ENCODE data around the gene SUSD4.

The SUSD4 gene

DNA sequence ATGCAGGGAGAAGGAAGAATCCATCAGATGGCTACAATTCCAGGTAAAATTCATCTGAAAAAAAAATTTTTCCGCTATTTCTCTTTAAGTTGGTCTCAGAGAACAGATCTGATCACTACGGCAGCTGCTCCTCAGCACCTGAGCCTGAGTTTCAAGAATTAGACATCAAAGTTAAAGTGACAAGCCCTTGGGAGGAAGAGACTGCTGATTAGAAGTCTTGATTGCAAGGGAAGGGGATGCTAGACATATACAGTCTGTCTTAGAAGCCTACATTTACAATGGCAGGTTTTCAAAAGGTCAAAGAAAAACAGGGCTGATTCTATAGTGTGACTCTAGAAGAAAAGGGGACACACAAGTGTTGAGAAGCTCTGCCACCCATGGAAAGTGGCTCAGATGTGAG is 48.3 kb downstream of the SUSD4 start:
- peaks cover 3% of the 10 kb centered on the region; the same call in 1 of the 2 replicates for H3K27me3 ChIP-seq (ENCODE audit: control insufficient read depth, insufficient read depth, low read length)

DNA sequence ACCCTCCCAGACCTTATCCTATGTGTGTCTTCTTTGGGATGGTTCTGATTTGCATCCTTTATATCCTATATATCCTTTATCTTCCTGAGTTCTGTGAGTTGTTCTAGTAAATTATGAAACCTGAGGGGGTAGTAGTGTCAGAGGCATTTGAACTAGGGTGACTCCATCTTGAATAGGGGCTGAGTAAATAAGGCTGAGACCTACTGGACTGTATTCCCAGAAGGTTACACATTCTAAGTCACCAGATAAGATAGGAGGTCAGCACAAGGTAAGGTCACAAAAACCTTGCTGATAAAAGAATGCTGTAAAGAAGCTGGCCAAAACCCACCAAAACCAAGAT is 50.6 kb downstream of the SUSD4 start:
- H3K4me1 ChIP-seq (ENCODE audit: control insufficient read depth, insufficient read depth, low read length), result no peaks in the 10 kb centered on the region
- no peak overlapping the region for H3K27ac ChIP-seq (ENCODE audit: low read depth, low read length)

More for the DNA sequence above, 48.3 kb downstream of the SUSD4 start:
- Histone ChIP-seq H3K27ac (ENCODE audit: low read depth, low read length) (no peak overlapping the region), H3K9ac (ENCODE audit: low read length) (no peak overlapping the region), H3K9me3 (ENCODE audit: control insufficient read depth, insufficient read depth, low read depth, low read length) (no peaks in the 10 kb centered on the region), H3K4me3 (ENCODE audit: low read depth, low read length) (no peak overlapping the region), H3K4me1 (ENCODE audit: control insufficient read depth, insufficient read depth, low read length) (0 out of 2 replicates have a peak, but pooled peaks cover 7% of the 10 kb centered on the region), H3K36me3 (ENCODE audit: control insufficient read depth, insufficient read depth, low read length) (no peaks in the 10 kb centered on the region)

DNA sequence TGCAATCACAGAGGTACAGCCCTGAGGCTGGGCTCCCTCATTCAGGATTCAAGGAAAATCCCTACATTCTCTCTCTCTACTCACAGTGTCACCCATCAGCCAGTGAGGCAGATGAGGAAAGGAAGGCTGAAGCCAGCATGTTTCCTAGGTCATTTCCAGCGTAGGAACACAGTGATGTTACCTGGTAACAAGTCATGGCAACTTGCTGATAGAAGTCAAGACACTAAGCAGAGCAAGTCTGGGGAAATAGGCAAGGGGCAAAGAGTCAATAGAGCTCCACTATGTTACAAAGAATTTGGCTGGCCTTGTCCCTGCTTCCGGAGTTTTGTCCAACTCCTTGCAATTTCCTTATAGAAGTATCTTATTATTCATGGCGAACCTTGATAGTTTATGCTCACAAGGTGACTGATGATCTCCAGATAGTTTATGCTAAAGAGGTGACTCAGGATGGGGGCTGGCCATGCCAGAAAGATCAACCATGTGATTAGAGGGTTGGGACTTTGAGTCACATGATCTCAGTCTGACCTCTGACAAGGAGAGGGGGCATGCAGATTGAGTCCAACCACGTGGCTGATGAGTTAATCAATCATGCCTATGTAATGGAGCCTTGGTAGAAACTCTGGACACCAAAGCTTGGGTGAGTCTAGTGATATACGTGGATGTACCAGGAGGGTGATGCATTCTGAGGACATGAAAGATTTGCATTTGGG is 51.1 kb downstream of the SUSD4 start:
- Histone ChIP-seq H3K4me1 (ENCODE audit: control insufficient read depth, insufficient read depth, low read length) (no peaks in the 10 kb centered on the region), H3K36me3 (ENCODE audit: control insufficient read depth, insufficient read depth, low read length) (no peaks in the 10 kb centered on the region), H3K27ac (ENCODE audit: low read depth, low read length) (no peak overlapping the region), H3K27me3 (ENCODE audit: control insufficient read depth, insufficient read depth, low read length) (peaks cover 3% of the 10 kb centered on the region; the same call in 1 of the 2 replicates), H3K9me3 (ENCODE audit: control insufficient read depth, insufficient read depth, low read depth, low read length) (no peaks in the 10 kb centered on the region), H3K9ac (ENCODE audit: low read length) (no peak overlapping the region), H3K4me3 (ENCODE audit: low read depth, low read length) (no peak overlapping the region)

More for the DNA sequence above, 50.6 kb downstream of the SUSD4 start:
- Histone ChIP-seq H3K27me3 (ENCODE audit: control insufficient read depth, insufficient read depth, low read length) (peaks cover 3% of the 10 kb centered on the region; the same call in 1 of the 2 replicates), H3K36me3 (ENCODE audit: control insufficient read depth, insufficient read depth, low read length) (no peaks in the 10 kb centered on the region), H3K4me3 (ENCODE audit: low read depth, low read length) (no peak overlapping the region), H3K9ac (ENCODE audit: low read length) (no peak overlapping the region), H3K9me3 (ENCODE audit: control insufficient read depth, insufficient read depth, low read depth, low read length) (no peaks in the 10 kb centered on the region)

DNA sequence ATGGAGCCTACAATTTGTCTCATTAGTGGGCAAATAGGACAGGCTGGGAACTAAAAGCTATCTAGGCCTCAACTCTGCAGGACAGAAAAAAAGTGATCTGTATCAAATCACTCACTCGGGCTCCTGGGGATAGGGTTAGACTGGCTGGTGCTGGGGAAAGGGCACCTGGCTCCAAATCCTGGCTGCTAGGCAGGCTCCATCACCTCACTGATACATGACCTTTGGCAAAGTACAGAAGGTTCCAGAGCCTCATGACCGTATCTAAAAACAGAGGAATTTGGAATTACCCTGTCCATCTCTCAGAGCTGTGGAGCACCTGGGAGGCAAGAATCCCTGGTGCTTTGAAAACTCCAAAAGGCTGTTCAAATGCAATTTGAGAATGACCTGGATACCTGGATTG is 51.7 kb downstream of the SUSD4 start:
- Histone ChIP-seq H3K9ac (ENCODE audit: low read length) (no peak overlapping the region), H3K27ac (ENCODE audit: low read depth, low read length) (no peak overlapping the region), H3K27me3 (ENCODE audit: control insufficient read depth, insufficient read depth, low read length) (peaks cover 3% of the 10 kb centered on the region; the same call in 1 of the 2 replicates), H3K9me3 (ENCODE audit: control insufficient read depth, insufficient read depth, low read depth, low read length) (no peaks in the 10 kb centered on the region), H3K4me1 (ENCODE audit: control insufficient read depth, insufficient read depth, low read length) (no peaks in the 10 kb centered on the region), H3K4me3 (ENCODE audit: low read depth, low read length) (no peak overlapping the region), H3K36me3 (ENCODE audit: control insufficient read depth, insufficient read depth, low read length) (no peaks in the 10 kb centered on the region)

DNA sequence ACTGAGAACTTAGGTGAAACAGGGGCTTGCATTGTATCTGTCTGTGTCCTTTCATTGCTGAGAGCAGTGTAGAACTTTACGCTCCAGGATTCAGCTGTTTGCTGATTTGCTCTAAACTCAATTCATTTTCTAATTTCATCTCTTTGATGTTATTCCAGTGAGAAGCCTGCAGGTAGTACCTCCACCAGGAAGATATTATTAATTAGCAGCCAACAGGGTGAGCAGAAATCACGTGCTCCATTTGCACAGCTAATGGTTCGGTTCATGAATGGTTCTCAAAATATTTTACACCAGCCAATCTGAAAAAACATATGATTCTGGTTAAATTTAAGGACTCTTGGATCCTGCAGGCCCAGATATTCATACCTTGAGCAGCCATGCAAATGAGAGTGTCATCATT is 52.1 kb downstream of the SUSD4 start:
- Histone ChIP-seq H3K9me3 (ENCODE audit: control insufficient read depth, insufficient read depth, low read depth, low read length) (no peaks in the 10 kb centered on the region), H3K27ac (ENCODE audit: low read depth, low read length) (no peak overlapping the region), H3K27me3 (ENCODE audit: control insufficient read depth, insufficient read depth, low read length) (peaks cover 3% of the 10 kb centered on the region; the same call in 1 of the 2 replicates), H3K36me3 (ENCODE audit: control insufficient read depth, insufficient read depth, low read length) (no peaks in the 10 kb centered on the region), H3K4me1 (ENCODE audit: control insufficient read depth, insufficient read depth, low read length) (no peaks in the 10 kb centered on the region), H3K4me3 (ENCODE audit: low read depth, low read length) (no peak overlapping the region), H3K9ac (ENCODE audit: low read length) (no peak overlapping the region)

DNA sequence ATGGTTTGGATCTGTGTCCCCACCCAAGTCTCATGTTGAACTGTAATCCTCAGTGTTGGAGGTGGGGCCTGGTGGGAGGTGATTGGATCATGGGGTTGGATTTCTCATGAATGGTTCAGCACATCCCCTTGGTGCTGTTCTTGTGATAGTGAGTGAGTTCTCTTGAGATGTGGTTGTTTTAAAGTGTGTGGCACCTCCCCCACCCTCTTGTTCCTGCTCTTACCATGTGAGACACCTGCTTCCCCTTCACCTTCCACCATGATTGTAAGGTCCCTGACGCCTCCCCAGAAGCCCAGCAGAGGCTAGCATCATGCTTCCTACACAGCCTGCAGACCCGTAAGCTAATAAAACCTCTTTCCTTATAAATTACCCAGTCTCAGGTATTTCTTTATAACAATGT is 55.8 kb downstream of the SUSD4 start:
- no peaks in the 10 kb centered on the region for H3K27me3 ChIP-seq (ENCODE audit: control insufficient read depth, insufficient read depth, low read length)
- peaks cover 11% of the 10 kb centered on the region for H3K9me3 ChIP-seq (ENCODE audit: control insufficient read depth, insufficient read depth, low read depth, low read length)
- no peaks in the 10 kb centered on the region for H3K4me1 ChIP-seq (ENCODE audit: control insufficient read depth, insufficient read depth, low read length)
- no peak overlapping the region for H3K4me3 ChIP-seq (ENCODE audit: low read depth, low read length)
- no peak overlapping the region for H3K9ac ChIP-seq (ENCODE audit: low read length)
- H3K36me3 ChIP-seq (ENCODE audit: control insufficient read depth, insufficient read depth, low read length), result no peaks in the 10 kb centered on the region
- H3K27ac ChIP-seq (ENCODE audit: low read depth, low read length), result no peak overlapping the region

DNA sequence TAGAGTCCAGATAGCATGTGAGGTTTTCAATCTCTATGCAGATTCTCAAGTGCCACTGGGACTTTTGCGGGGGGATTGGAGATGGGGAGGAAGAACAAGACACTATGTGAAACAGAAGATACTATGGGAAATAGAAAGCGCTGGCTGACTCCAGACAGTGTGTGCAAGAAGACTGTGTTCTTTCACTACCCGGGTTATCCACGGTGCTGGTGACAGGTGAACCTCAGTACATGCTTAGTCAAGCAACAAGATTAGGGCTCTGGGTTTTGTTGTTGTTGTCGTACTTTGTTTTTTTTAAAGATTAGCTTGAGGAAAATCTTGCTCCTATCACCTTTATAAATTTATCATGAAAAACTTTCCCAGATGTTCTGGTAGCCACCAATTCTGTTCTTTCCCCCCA is 56.4 kb downstream of the SUSD4 start:
- no peaks in the 10 kb centered on the region for H3K27me3 ChIP-seq (ENCODE audit: control insufficient read depth, insufficient read depth, low read length)
- H3K4me1 ChIP-seq (ENCODE audit: control insufficient read depth, insufficient read depth, low read length), result no peaks in the 10 kb centered on the region

DNA sequence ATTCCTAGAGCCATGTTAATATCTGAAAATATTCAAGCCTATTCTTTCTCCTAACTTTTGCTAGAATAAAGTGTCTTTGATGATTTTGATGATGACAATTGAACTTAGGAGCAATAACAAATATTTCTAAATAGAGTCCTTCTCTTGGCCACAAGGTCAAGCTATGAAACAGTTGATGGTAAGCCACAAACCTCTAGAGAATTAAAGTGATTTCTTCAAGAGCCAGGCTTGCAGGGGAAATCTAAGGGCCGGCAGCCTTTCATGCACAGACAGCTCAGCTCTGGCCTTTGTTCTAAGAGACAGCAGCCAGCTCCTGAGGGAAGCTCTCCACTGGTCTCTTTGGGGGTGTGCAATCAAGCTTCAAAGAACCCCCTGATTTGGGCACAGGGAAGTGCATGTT is 59.0 kb downstream of the SUSD4 start:
- Histone ChIP-seq H3K4me1 (ENCODE audit: control insufficient read depth, insufficient read depth, low read length) (no peaks in the 10 kb centered on the region), H3K9me3 (ENCODE audit: control insufficient read depth, insufficient read depth, low read depth, low read length) (peaks cover 18% of the 10 kb centered on the region), H3K9ac (ENCODE audit: low read length) (no peak overlapping the region), H3K27me3 (ENCODE audit: control insufficient read depth, insufficient read depth, low read length) (0 out of 2 replicates have a peak, but pooled peaks cover 4% of the 10 kb centered on the region), H3K36me3 (ENCODE audit: control insufficient read depth, insufficient read depth, low read length) (no peaks in the 10 kb centered on the region), H3K27ac (ENCODE audit: low read depth, low read length) (no peak overlapping the region), H3K4me3 (ENCODE audit: low read depth, low read length) (no peak overlapping the region)

More for the DNA sequence above, 56.4 kb downstream of the SUSD4 start:
- Histone ChIP-seq H3K9ac (ENCODE audit: low read length) (no peak overlapping the region), H3K9me3 (ENCODE audit: control insufficient read depth, insufficient read depth, low read depth, low read length) (peaks cover 13% of the 10 kb centered on the region), H3K27ac (ENCODE audit: low read depth, low read length) (no peak overlapping the region), H3K4me3 (ENCODE audit: low read depth, low read length) (no peak overlapping the region), H3K36me3 (ENCODE audit: control insufficient read depth, insufficient read depth, low read length) (no peaks in the 10 kb centered on the region)

DNA sequence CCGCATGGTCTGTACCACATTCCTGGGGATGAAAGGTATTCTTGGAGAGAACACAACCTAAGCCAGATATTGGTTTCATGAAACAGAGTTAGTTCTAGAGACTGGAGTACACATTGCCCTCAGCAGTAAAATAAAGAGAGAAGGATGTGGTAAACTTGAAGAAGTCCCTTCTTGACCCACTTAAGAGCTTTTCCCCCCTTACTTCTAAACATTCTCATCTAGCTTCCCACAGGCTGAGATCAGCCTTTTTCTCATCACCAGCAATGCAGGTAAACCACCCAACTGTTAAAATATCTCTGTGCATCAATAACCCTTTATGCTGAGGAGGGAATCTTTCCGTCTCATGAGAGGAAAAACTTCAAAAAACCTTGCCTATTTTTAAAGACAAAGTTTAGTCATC is 62.6 kb downstream of the SUSD4 start:
- no peaks in the 10 kb centered on the region for H3K4me1 ChIP-seq (ENCODE audit: control insufficient read depth, insufficient read depth, low read length)
- H3K4me3 ChIP-seq (ENCODE audit: low read depth, low read length), result no peak overlapping the region
- peaks cover 18% of the 10 kb centered on the region for H3K9me3 ChIP-seq (ENCODE audit: control insufficient read depth, insufficient read depth, low read depth, low read length)
- no peak overlapping the region for H3K9ac ChIP-seq (ENCODE audit: low read length)
- peaks cover 20% of the 10 kb centered on the region; the same call in 1 of the 2 replicates for H3K27me3 ChIP-seq (ENCODE audit: control insufficient read depth, insufficient read depth, low read length)
- H3K36me3 ChIP-seq (ENCODE audit: control insufficient read depth, insufficient read depth, low read length), result no peaks in the 10 kb centered on the region
- H3K27ac ChIP-seq (ENCODE audit: low read depth, low read length), result no peak overlapping the region

DNA sequence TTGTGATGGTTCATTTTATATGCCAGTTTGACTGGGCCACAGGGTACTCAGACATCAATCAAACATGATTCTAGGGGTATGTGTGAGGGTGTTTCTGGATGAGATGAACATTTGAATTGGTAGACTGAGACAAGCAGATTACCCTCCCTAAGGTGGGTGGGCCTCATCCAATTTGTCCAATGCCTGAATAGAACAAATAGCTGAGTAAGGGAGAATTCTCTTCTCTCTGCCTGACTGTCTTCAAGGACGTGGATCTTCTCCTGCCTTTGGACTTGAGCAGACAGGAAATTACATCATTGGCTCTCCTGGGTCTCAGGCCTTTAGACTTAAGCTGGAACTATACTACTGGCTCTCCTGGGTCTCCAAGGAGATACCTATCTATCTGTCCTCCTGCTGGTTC is 64.4 kb downstream of the SUSD4 start:
- Histone ChIP-seq H3K27ac (ENCODE audit: low read depth, low read length) (no peak overlapping the region), H3K9ac (ENCODE audit: low read length) (no peak overlapping the region), H3K4me1 (ENCODE audit: control insufficient read depth, insufficient read depth, low read length) (no peaks in the 10 kb centered on the region), H3K9me3 (ENCODE audit: control insufficient read depth, insufficient read depth, low read depth, low read length) (peaks cover 18% of the 10 kb centered on the region), H3K4me3 (ENCODE audit: low read depth, low read length) (no peak overlapping the region), H3K27me3 (ENCODE audit: control insufficient read depth, insufficient read depth, low read length) (peaks cover 26% of the 10 kb centered on the region; the same call in 1 of the 2 replicates), H3K36me3 (ENCODE audit: control insufficient read depth, insufficient read depth, low read length) (no peaks in the 10 kb centered on the region)

DNA sequence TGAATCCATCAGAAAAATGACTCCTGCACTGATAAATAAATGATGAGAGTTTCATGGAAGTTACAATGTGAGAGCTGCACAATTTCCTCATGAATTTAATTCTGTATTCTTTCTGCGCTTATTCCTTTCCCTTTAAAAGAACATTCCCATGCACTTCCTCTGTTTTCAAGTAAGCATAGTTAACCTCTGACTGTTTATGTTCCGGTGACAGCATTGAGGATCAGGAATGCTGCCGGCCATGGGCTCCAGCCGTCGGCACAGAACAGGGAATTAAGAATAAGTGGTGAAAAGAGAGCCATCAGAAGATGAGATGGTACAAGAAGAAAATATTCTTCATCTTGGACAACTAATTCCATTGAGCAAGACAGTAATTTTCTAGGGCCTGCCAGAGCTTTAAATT is 65.3 kb downstream of the SUSD4 start:
- Histone ChIP-seq H3K4me3 (ENCODE audit: low read depth, low read length) (no peak overlapping the region), H3K9me3 (ENCODE audit: control insufficient read depth, insufficient read depth, low read depth, low read length) (peaks cover 11% of the 10 kb centered on the region; the same call in 1 of the 2 replicates), H3K27ac (ENCODE audit: low read depth, low read length) (no peak overlapping the region), H3K36me3 (ENCODE audit: control insufficient read depth, insufficient read depth, low read length) (no peaks in the 10 kb centered on the region), H3K4me1 (ENCODE audit: control insufficient read depth, insufficient read depth, low read length) (no peaks in the 10 kb centered on the region), H3K27me3 (ENCODE audit: control insufficient read depth, insufficient read depth, low read length) (peaks cover 34% of the 10 kb centered on the region; the same call in 1 of the 2 replicates), H3K9ac (ENCODE audit: low read length) (no peak overlapping the region)

All from HUES6 (cell line).